Dedifferentiated amniotic fluid mesenchymal stem cell (primary cell): Measurements from ENCODE around the gene MBL2.

Source experiments
- DNase-seq: peaks from one replicate; pipeline ENCODE4 v3.0.0-alpha.2; 2016; ENCODE audit errors: extremely low spot score

Gene MBL2

DNA sequence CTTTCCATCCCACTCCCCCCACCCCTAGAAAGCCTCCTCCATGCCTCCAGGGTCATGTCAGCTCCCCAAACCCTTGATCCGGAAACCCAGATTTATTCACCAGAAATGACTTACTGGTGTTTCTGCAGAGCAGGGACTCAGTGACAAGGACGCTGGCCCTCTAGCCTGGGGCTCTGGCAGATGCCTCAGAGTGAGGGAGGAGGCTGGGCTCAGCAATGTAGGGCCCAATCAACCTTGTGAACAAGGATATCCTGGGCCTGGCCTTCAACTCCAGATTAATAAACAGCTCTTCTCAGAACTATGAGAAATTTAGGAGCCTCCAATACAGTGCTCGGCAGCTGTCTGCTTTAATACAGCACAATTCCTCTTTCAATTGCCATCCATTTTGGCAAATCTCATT, at the start of gene MBL2:
TSS of gene MBL2 (minus strand) at position 162 of the 400 bp plus-strand sequence. CDS start 1,149 bp downstream, outside the sequence.
- DNase-seq = no peak

DNA sequence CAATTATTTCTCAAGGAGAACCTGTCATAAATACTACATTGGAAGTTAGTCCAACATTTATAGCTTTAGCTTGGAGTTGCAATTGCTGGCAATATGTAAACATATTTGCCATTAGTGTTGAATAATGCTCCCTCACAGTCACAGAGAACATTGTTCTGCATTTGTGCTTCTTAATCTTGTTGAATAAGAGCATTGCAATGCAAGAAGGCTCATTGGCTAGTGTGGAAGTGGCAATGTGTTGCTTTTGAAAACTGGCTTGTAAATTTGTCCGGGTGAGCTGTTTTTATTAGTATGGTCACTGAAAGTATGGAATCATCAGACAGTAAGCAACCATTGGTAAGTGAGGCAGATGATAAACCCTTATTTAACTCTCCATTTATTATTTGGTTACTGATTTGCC, 47.7 kb upstream of the MBL2 start:
- no peak for DNase-seq

DNA sequence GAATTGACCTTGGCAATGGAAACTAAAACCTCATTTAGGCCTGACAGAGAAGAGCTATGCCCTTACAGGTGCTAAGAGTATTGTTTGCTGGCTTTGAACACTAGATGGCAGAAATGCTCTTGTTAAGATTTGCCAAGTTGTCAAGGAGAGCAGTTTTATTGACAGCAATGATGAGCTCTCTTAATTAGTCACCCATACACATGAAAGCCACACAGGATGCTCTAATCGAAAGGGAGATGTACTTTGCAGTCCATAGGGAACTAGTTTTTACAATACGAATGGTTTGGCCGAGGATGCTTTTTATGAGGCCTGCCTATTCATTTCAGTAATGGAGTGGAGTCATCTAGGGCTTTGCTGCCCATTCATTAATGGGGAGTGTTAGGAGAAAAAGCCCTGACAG, 45.4 kb upstream of the MBL2 start:
- peak; percentile 20 for DNase-seq

DNA sequence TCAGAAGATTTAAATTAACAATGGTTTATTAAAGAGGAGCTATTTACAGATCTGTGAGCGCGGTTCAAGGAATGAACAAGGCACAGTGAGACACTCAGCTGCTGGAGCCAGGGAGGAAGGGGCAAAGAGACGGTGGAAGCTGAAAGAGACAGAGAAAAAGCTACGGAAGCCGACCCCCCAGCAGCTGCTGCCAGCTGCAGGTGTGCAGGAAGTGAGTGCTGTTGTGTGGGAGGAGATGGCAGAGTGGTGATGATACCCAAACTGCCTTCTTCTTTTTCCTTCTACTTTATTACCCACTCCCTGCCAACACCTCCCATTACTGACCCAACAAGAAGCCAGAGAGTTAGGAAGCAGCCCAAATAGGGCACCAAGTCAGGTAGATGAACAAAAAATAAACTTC, 41.9 kb upstream of the MBL2 start:
- DNase-seq = no peak

DNA sequence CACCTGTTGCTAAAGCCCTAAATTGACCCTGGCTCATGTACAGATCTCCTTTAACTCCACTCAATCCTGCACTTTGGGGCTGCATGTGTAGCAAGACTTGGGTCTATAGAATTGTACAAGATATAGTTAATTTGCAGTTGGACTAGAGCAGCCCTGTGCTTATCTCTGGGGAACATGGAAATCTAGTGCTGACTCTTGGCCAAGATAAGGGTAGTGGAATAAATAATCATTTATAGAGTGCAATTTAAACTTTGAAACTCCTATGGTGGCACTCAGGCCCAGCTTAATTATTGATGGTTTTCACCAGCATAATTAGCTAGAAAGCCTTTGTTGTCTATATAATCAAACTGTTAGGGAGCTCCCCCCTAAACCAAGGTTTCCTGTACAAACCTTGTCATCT, 39.2 kb upstream of the MBL2 start:
- no peak for DNase-seq

DNA sequence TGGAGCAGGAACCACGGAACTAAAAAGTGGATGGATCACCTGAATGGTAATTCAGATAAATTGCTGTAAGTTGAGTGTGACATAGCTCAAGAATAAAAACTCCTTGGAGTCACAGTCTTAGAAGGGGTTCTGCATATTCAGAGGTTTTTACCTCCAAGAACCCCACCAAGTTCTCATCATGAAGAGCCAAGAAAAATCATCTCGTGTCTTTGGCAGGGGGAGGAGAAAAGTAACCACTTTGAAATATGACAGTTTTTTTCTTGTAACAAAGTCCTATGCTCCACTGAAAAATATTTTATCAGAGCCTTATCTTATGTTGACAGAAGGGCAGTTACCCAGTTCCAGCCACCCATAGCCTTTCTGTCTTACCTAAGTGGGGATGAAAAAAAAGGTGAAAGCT, 38.2 kb upstream of the MBL2 start:
- no peak for DNase-seq

DNA sequence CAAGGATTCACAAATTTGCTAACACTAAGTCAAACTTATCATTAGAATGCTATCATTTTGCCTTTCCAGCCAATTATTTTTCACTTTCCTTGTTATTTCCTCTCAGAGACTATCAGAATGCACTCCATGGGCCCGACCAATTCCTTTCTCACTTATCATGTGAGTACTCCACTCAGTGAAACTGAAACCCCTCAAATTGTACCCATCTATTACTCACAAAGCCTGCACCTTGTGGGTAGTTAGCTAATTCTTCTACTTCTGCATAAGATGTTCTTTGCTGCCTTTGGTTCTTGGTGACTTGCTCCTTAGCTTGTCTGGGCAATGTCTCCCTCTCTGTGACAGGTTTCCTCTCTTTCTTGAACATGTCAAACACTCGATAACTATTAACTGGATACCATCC, 35.2 kb upstream of the MBL2 start:
- DNase-seq = no peak

DNA sequence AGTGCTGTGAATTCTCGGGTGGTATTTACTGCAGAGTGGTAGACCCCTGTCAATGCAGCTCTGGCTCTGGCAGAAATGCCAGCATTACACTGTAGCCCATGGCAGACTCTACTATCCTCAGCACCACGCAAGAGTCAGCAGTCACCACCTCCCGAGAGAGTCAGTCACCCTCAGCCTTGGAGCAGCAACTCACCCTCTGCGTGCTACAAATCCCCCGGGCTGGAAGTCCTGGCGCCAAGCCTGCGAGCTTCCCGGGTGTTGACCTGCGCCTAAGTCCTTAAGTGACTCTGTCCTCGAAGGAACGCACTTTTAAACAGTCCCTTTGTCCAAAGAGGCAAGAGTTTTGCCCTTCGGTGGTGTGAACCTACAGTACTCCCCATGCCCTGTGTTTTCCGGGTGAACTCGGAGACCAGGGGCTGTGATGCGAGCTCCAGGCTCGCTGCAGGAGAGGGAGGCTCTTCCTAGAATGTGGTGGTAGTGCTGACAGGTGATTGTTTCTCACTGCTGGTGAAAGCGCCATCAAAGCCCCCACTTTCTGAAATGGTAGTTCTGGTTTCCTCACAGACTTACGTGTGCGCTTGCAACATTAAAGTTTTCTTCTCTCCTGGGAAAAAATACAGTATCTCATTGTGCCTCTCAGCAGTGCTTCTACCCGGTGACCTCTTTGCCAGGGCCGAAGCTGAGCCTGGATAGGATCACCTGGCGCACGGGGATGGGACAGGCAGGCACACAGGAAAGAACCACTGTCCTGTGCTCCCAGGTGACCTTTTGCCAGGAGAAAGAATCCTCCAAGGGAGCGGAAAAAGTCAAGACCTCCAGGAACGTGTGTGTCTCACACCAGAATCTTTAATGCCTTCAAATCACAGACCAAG, 33.1 kb upstream of the MBL2 start:
- no peak for DNase-seq

DNA sequence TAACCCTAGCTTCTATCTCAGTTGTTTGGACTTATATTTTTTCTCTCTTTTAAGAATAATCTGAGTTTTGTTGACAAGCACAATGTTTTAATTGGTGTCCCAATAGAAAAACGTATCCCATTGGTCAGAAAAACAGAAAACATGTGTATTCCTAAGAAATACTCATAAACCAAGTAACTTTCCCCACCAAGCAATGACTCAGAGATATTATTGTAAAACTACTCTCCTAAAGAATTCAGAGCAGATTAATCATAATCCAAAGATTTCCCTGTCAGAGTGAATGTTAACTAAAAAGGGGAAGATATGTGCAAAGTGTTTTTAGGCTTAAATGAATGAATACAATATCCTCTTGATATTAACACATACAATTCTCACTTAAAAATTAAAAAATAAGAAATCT, 29.4 kb upstream of the MBL2 start:
- DNase-seq = no peak

DNA sequence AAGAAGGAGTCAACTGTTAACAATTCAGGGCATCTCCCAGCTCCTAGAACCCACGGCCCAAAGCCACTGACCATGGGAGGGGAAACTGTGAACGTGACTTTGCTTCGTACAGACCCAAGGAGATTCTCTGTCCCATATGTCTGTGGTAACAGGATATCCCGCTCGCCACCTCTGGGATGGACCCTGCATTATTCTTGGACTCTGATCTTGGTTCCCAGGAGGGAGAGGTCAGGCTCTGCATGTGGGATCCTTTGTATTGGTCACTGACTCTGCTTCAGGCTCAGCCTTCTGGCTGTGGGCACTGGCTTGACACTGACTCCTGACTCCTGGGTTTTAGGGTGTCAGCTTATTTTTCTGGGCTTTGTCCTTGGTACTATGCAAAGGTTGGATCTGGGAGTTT, 13.5 kb upstream of the MBL2 start:
- no peak for DNase-seq

DNA sequence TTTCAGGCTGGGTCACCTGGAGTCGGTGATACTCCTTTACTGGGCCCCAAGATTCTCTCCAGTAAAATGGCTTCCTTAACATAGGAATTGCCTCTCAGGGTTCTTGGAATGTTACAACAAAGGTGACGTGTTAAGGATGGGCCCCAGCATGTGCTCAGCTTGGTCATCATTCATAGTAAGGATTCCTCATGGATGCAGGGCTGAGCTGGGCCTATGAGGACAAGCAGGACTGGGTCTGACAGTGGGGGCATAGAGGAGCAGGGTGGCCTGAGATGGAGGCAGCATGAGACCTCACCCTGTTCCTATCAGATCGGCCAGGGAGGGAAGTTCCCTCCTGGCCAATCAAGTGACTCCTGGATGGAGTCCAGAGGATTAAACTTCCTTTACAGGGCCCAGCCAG, 12.8 kb upstream of the MBL2 start:
- no peak for DNase-seq

DNA sequence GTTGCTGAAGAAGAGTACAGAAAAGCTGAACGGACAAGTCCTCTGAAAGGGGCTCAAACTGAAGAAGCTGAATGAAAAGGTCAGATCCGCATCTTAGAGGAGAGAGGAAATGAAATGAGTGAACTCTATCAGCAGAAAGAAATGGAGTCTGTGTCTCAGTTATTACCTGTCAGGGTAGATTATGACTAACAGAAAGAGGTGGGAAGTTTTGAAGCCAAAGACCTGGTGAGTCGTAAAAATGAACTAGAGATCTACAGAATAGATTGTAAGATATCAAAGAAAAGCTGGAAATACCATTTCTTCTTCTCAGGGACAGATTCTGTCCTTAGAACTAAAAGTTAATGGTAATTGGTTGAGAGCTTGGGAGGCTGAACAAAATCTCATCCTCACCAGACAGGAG, 11.1 kb upstream of the MBL2 start:
- DNase-seq = no peak

DNA sequence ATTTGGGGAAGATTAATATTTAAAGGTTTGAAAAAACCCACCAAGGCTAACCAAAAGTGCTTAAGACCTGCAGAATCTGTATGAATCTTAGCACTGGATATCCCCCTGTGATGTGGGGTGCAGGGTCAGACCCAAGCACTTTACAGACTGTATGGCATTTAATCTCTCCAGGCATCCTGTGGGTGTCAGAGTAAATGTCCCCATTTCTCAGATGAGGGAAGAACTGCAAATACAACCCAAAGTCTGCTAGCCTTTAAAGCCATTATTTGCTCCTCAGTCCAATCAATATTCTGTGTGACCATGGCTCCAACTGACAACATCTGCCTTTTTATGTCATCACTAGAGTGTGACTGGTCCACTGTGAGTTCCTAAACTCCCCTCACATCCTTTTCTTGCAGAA, 10.0 kb upstream of the MBL2 start:
- no peak for DNase-seq

DNA sequence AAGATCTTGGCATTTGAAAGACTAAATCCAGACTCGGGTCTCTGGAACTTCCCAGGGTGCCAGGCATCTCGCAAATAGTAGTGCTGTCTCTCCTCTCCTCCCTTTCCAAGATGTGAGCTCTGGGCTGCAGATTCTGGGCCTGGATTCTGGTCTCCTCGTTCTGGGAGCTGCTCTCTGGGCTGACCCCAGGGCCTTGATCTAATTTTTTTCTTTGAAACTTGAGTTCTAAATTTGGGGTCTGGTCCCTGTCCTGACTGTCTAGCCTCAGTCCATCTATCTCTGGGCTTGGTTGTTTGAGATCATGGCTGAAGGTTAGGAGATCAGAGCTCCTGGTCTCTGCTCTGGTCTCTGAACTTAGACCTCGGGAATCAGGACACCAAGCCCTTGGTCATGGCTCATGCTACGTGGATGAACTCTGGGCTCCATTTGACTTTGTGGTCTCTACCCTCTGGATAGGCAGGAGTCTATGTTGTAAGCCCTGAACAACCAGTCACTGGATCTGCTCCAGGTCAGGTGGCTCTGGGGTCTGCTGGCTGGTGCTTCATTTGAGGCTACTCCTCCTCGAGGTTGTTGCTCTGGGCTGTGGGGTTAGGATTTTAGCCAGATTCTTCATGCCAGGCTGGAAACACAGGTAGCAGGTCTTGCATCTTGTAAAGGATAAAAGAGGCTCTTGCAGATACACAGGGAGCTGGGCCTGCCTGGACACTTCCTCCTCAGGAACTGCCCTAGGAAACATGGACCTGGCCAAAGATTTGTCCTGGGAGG, 8.0 kb upstream of the MBL2 start:
- no peak for DNase-seq

DNA sequence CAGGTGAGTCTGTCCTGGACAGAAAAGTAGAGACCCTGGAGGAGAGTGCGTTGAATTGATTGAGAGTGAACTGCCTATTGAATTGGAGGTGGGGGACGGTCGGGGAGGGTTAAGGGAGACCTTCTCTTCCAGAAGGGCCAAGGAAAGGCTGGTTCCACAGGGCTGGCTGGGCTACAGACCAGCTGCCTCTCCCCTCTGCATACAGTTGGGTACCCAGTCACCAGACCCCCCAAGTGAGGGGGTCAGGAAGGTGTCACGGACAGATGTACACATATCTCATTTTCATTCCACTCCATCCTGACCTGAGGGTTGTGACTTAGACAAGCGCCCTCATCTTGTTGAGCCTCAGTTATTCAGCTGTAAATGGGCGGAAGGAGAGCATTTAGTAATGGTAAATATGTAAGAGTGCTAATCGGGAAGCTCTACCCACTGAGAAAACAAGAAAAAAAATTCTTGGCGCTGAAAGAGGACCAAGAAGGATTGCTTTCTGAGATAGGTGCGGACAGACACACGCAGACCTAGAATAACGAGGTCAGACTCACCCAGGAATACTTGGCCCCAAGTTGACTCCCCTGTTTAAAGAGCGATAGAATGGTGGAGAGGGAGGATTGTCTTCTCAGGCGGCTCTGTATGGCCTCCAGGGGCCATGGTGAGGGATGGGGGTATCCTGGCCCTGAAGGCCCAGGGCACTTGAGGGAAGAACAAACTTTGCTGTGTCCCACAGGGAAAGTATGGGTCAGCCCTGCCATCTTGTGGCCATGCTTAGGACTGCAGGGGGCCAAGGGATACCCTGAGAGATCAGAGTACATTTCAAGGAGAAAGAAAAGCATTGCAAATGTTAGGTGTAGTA, 7.2 kb upstream of the MBL2 start:
- peak; percentile 58 for DNase-seq

DNA sequence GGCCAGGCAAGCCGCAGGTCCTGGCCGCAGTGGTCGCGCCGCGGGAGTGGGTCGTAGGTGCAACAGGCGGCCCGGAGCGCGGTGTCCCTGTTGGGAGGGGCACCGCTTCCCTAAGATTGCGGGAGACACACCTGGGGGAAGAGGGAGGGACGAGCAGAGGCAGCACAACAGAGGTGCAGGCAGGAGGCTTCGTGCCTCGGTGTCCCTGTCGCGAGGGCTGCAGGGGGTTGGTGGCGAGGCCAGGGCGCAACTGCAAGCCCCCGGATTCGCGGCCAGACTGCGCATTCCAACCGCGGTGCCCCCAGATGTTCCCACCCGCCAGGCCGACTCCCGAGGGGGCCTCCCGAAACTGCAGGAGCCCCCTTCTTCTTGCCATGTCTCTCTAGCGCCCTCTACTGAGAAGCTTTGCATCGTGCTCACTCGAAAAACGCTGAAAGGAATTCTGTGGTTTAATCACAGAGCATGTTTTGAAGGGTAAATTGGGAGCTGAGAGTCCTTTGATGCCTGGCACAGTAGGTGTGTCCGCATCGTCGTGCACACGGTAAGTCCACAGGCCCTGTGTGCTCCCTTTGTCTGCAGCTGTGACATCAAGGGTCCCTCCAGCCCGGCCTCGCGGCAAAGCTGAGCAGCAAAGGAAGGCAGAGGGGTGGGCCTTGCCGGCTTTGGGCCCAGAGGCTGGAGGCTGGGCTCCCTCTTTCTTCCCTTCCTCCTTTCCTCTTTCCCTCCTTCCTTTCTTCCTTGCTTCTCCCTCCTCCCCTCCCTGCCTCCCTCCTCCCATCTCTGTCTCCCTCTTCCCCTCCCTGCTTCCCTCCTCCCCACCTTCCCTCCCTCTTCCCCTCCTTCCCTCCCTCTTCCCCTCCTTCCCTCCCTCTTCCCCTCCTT, 6.2 kb upstream of the MBL2 start:
- no peak for DNase-seq

DNA sequence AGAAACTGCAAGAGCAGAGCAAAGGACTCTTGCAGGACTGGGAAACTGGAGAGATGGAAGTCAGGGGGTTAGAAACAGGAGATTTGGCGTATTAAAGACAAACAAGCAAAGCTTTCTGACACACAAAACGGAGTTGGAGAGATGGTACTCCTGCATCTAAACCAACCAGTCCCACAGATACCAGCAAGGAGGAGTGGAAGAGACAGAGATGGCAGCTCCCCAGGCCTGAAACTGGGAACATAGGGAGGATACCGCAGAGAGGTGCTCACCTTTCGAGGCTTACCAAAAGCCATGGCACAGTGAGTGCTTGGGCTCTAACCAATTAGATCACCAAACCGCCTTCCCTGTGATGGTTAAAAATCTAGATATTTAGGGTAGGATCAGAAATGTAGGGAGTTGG, 4.8 kb upstream of the MBL2 start:
- DNase-seq = no peak

DNA sequence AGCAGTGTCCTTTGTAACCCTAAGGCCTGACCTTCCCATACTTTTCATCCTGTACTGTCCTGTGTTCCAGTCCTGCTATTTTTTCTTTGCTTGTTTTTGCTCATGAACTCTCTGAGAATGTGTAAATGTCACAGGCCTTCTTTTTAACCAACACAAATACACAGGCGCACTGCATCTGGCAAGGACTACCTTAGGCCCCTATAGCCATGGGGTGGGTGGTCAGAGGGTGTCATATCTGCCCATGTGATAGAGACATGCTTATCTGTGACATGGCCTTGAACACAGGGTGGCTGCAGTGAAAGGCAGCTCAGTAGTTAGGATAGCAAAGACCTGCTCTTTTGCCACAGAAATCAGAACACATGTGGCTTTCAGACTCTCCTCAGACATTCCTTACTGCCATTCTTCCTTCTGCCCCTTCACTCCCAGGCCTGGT, 3.9 kb upstream of the MBL2 start:
- no peak for DNase-seq

DNA sequence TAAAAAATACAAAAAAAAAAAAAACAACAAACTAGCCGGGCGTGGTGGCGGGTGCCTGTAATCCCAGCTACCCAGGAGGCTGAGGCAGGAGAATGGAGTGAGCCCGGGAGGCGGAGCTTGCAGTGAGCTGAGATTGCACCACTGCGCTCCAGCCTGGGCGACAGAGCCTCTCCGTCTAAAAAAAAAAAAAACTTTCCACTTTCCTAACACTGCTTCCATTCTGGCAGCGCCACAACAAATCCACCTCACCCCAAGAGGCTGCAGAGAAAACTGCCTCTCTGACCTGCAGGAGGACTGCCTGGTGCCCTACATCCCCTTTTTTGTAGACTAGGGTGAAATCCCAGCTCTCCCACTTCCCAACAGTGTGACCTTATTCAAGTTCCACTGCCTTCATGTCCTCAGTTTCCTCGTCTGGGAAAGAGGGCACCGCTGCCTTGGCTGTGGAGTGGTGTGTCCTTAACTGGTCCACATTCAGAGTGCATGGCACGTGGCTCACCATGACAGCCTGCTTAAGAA, 2.6 kb upstream of the MBL2 start:
- no peak for DNase-seq

DNA sequence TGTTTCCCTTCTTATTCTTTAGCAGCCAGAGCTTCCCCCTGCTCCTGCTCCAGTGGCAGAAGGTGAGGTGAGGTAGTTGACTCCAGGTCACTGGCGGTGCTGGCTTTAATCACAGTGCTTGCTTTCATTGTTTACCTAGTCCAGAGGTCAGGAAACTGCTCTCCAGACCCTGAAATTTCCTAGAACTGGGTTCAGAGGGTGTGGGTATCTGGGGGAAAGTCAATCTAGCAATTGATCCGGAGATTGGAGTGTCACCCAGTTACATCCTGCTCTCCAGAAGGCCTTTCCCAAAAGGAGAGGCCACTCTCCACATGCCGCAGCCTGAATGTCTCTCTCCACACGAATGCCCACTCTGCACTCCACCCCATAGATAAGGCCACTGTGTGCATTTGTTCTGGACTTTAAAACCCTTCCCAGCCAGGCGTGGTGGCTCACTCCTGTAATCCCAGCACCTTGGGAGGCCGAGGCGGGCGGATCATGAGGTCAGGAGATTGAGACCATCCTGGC, 2.1 kb upstream of the MBL2 start:
- DNase-seq = no peak

DNA sequence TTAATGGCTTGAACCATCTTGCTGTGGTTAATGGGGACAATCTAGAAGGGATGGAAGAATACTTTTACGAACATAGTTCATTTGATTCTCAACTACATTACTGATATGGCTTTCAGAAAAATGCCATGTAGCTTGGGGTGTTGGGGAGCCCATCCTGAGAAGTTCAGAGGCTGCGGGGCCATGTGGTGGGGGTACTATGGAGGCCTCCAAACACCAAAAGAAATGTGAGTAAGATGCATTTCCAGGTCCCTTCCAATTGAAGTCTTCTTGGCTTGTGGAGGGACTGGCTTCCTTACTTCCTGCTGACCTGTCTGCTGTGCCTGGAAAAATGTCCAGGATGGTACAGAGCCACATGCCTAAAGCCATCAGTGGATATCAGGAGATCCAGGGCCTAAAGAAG, 1.6 kb upstream of the MBL2 start:
- DNase-seq = no peak
